ENCODE measurements around the gene CLEC19A.

CLEC19A gene

GRCh38 chr16:19285431-19285830, at the start of gene CLEC19A:
Gene CLEC19A, plus strand, starts transcription at chr16:19285731. Its CDS starts 121 bp downstream, at chr16:19285852.
- DNase-seq (ENCODE audit: low spot score in 2 of 2) = no peak
- Mint-ChIP-seq H3K27ac (no peak within 1 kb of the TSS), H3K4me1 (peaks cover 2% of the 10 kb centered on the region), H3K36me3 (no peaks in the 10 kb centered on the region), H3K4me3 (no peak within 1 kb of the TSS), H3K9me3 (no peaks in the 10 kb centered on the region)
- ATAC-seq = no peak

GRCh38 chr16:19235886-19236285, 49.6 kb upstream of the CLEC19A start:
- no peak for DNase-seq (ENCODE audit: low spot score in 2 of 2)
- H3K4me1 Mint-ChIP-seq = no peaks in the 10 kb centered on the region
- H3K9me3 Mint-ChIP-seq = peaks cover 8% of the 10 kb centered on the region
- H3K27ac Mint-ChIP-seq = no peak overlapping the region
- no peak overlapping the region for H3K4me3 Mint-ChIP-seq
- no peak for ATAC-seq
- no peaks in the 10 kb centered on the region for H3K36me3 Mint-ChIP-seq

- Mint-ChIP-seq H3K27ac (no peak overlapping the region), H3K4me1 (no peaks in the 10 kb centered on the region), H3K36me3 (no peaks in the 10 kb centered on the region), H3K4me3 (no peak overlapping the region), H3K9me3 (peaks cover 8% of the 10 kb centered on the region)
- DNase-seq (ENCODE audit: low spot score in 2 of 2) = no peak
- no peak for ATAC-seq
Measured at GRCh38 chr16:19236561-19237209, 48.8 kb upstream of the CLEC19A start.

GRCh38 chr16:19238406-19238805, 47.1 kb upstream of the CLEC19A start:
- H3K4me1 Mint-ChIP-seq = no peaks in the 10 kb centered on the region
- no peak overlapping the region for H3K27ac Mint-ChIP-seq
- ATAC-seq = no peak
- H3K4me3 Mint-ChIP-seq = no peak overlapping the region
- peaks cover 8% of the 10 kb centered on the region for H3K9me3 Mint-ChIP-seq
- no peaks in the 10 kb centered on the region for H3K36me3 Mint-ChIP-seq
- no peak for DNase-seq (ENCODE audit: low spot score in 2 of 2)

GRCh38 chr16:19239511-19240155, 45.9 kb upstream of the CLEC19A start:
- no peak overlapping the region for H3K4me3 Mint-ChIP-seq
- H3K9me3 Mint-ChIP-seq = peaks cover 8% of the 10 kb centered on the region
- no peaks in the 10 kb centered on the region for H3K36me3 Mint-ChIP-seq
- no peak overlapping the region for H3K27ac Mint-ChIP-seq
- H3K4me1 Mint-ChIP-seq = no peaks in the 10 kb centered on the region
- ATAC-seq = no peak
- DNase-seq (ENCODE audit: low spot score in 2 of 2) = no peak

- Mint-ChIP-seq H3K4me3 (no peak overlapping the region), H3K36me3 (no peaks in the 10 kb centered on the region)
- ATAC-seq = no peak
Measured at GRCh38 chr16:19240494-19240893, 45.0 kb upstream of the CLEC19A start.

GRCh38 chr16:19241512-19241911, 44.0 kb upstream of the CLEC19A start:
- no peaks in the 10 kb centered on the region for H3K9me3 Mint-ChIP-seq
- H3K27ac Mint-ChIP-seq = no peak overlapping the region
- ATAC-seq = no peak
- H3K36me3 Mint-ChIP-seq = no peaks in the 10 kb centered on the region
- no peak overlapping the region for H3K4me3 Mint-ChIP-seq
- H3K4me1 Mint-ChIP-seq = no peaks in the 10 kb centered on the region
- DNase-seq (ENCODE audit: low spot score in 2 of 2) = no peak

More at GRCh38 chr16:19240494-19240893, 45.0 kb upstream of the CLEC19A start:
- Mint-ChIP-seq H3K4me1 (no peaks in the 10 kb centered on the region), H3K9me3 (peaks cover 3% of the 10 kb centered on the region), H3K27ac (no peak overlapping the region)
- DNase-seq (ENCODE audit: low spot score in 2 of 2) = no peak

GRCh38 chr16:19242186-19242585, 43.3 kb upstream of the CLEC19A start:
- H3K4me1 Mint-ChIP-seq = no peaks in the 10 kb centered on the region
- no peak overlapping the region for H3K4me3 Mint-ChIP-seq
- ATAC-seq (no peak), DNase-seq (ENCODE audit: low spot score in 2 of 2) (no peak)
- H3K9me3 Mint-ChIP-seq = no peaks in the 10 kb centered on the region
- no peak overlapping the region for H3K27ac Mint-ChIP-seq
- no peaks in the 10 kb centered on the region for H3K36me3 Mint-ChIP-seq

- no peaks in the 10 kb centered on the region for H3K36me3 Mint-ChIP-seq
- DNase-seq (ENCODE audit: low spot score in 2 of 2) (no peak), ATAC-seq (no peak)
- H3K27ac Mint-ChIP-seq = no peak overlapping the region
- H3K4me3 Mint-ChIP-seq = no peak overlapping the region
- H3K9me3 Mint-ChIP-seq = no peaks in the 10 kb centered on the region
- H3K4me1 Mint-ChIP-seq = no peaks in the 10 kb centered on the region
Measured at GRCh38 chr16:19242987-19243575, 42.5 kb upstream of the CLEC19A start.

- ATAC-seq = no peak
- Mint-ChIP-seq H3K9me3 (no peaks in the 10 kb centered on the region), H3K4me3 (no peak overlapping the region), H3K27ac (no peak overlapping the region), H3K4me1 (no peaks in the 10 kb centered on the region), H3K36me3 (no peaks in the 10 kb centered on the region)
- no peak for DNase-seq (ENCODE audit: low spot score in 2 of 2)
Measured at GRCh38 chr16:19245326-19245925, 40.1 kb upstream of the CLEC19A start.

GRCh38 chr16:19252904-19253303, 32.6 kb upstream of the CLEC19A start:
- DNase-seq (ENCODE audit: low spot score in 2 of 2) (no peak), ATAC-seq (no peak)
- Mint-ChIP-seq H3K36me3 (no peaks in the 10 kb centered on the region), H3K9me3 (no peaks in the 10 kb centered on the region), H3K4me3 (no peak overlapping the region), H3K27ac (no peak overlapping the region), H3K4me1 (no peaks in the 10 kb centered on the region)

- H3K27ac Mint-ChIP-seq = no peak overlapping the region
- H3K9me3 Mint-ChIP-seq = no peaks in the 10 kb centered on the region
- H3K4me1 Mint-ChIP-seq = no peaks in the 10 kb centered on the region
- no peaks in the 10 kb centered on the region for H3K36me3 Mint-ChIP-seq
- no peak overlapping the region for H3K4me3 Mint-ChIP-seq
- ATAC-seq = no peak
- DNase-seq (ENCODE audit: low spot score in 2 of 2) = no peak
Measured at GRCh38 chr16:19254611-19255010, 30.9 kb upstream of the CLEC19A start.

GRCh38 chr16:19264123-19264673, 21.3 kb upstream of the CLEC19A start:
- H3K27ac Mint-ChIP-seq = no peak overlapping the region
- H3K36me3 Mint-ChIP-seq = no peaks in the 10 kb centered on the region
- H3K9me3 Mint-ChIP-seq = peaks cover 11% of the 10 kb centered on the region
- H3K4me1 Mint-ChIP-seq = no peaks in the 10 kb centered on the region
- DNase-seq (ENCODE audit: low spot score in 2 of 2) = no peak
- H3K4me3 Mint-ChIP-seq = no peak overlapping the region
- no peak for ATAC-seq

- ATAC-seq (no peak), DNase-seq (ENCODE audit: low spot score in 2 of 2) (no peak)
- H3K27ac Mint-ChIP-seq = no peak overlapping the region
- H3K36me3 Mint-ChIP-seq = no peaks in the 10 kb centered on the region
- H3K4me1 Mint-ChIP-seq = no peaks in the 10 kb centered on the region
- no peak overlapping the region for H3K4me3 Mint-ChIP-seq
- peaks cover 11% of the 10 kb centered on the region for H3K9me3 Mint-ChIP-seq
Measured at GRCh38 chr16:19265380-19265930, 20.1 kb upstream of the CLEC19A start.

- Mint-ChIP-seq H3K9me3 (peaks cover 11% of the 10 kb centered on the region), H3K4me3 (no peak overlapping the region), H3K36me3 (no peaks in the 10 kb centered on the region), H3K27ac (no peak overlapping the region), H3K4me1 (no peaks in the 10 kb centered on the region)
- ATAC-seq (no peak), DNase-seq (ENCODE audit: low spot score in 2 of 2) (no peak)
Measured at GRCh38 chr16:19266774-19267173, 18.8 kb upstream of the CLEC19A start.
